Neuronal stem cell (in vitro differentiated cells): ENCODE results near the gene PCDHGA9.

Experiments used
- DNase-seq: peaks from one replicate; pipeline ENCODE4 v3.0.0-alpha.2; 2013; ENCODE audit warnings: low spot score
- H2AFZ ChIP-seq: one replicate; pipeline ENCODE4 v1.6.1; 2013; ENCODE audit warnings: mild to moderate bottlenecking, low read length, inconsistent platforms
- H2AK5ac ChIP-seq: 2 replicates; pipeline ENCODE4 v1.6.1; 2013; ENCODE audit warnings: low read depth, mild to moderate bottlenecking, inconsistent platforms, low read length, moderate library complexity, mixed read lengths
- H2BK120ac ChIP-seq: 2 replicates; pipeline ENCODE4 v1.6.1; 2013; ENCODE audit warnings: low read depth, mild to moderate bottlenecking, inconsistent platforms, low read length, moderate library complexity, mixed read lengths
- H2BK12ac ChIP-seq: one replicate; pipeline ENCODE4 v1.6.1; 2013; ENCODE audit warnings: low read length, inconsistent platforms
- H2BK15ac ChIP-seq: 2 replicates; pipeline ENCODE4 v1.6.1; 2013; ENCODE audit warnings: mild to moderate bottlenecking, low read length, inconsistent platforms, mixed read lengths
- H2BK5ac ChIP-seq: one replicate; pipeline ENCODE4 v1.6.1; 2013; ENCODE audit warnings: inconsistent platforms, mild to moderate bottlenecking, low read length, moderate library complexity
- H3K14ac ChIP-seq: one replicate; pipeline ENCODE4 v1.6.1; 2013; ENCODE audit warnings: low read length, inconsistent platforms
- H3K18ac ChIP-seq: 2 replicates; pipeline ENCODE4 v1.6.1; 2013; ENCODE audit warnings: low read length, inconsistent platforms
- H3K23ac ChIP-seq: 2 replicates; pipeline ENCODE4 v1.6.1; 2013; ENCODE audit warnings: low read depth, mild to moderate bottlenecking, mixed read lengths, low read length, inconsistent platforms; ENCODE audit not compliant: poor library complexity
- H3K27ac ChIP-seq: replicated peaks from 3 replicates; pipeline ENCODE4 v1.5.1; 2013; ENCODE audit warnings: low read length, inconsistent platforms
- H3K27me3 ChIP-seq, 3 experiments: 2 replicates each; pipeline ENCODE4 v1.6.1; 2013; ENCODE audit warnings: low read length in 3 of 3, mild to moderate bottlenecking in 2 of 3, inconsistent platforms in 1 of 3, low read depth in 1 of 3, mixed read lengths in 1 of 3, moderate library complexity in 1 of 3; ENCODE audit not compliant: control insufficient read depth in 3 of 3, insufficient read depth in 3 of 3
- H3K36me3 ChIP-seq, 2 donors: replicated peaks in 1 of 2; 2 replicates each; pipeline ENCODE4 v1.6.1; 2013; ENCODE audit warnings: low read length in 2 of 2; ENCODE audit not compliant: control insufficient read depth in 2 of 2, insufficient read depth in 2 of 2
- H3K4ac ChIP-seq: 2 replicates; pipeline ENCODE4 v1.6.1; 2013; ENCODE audit warnings: inconsistent platforms, mild to moderate bottlenecking, low read length, moderate library complexity
- H3K4me1 ChIP-seq, 2 donors: 1 replicate in 1 of 2; 2 replicates in 1 of 2; pipeline ENCODE4 v1.6.1; 2013; ENCODE audit warnings: low read length in 2 of 2, low read depth in 1 of 2; ENCODE audit not compliant: control insufficient read depth in 2 of 2, insufficient read depth in 1 of 2
- H3K4me2 ChIP-seq: one replicate; pipeline ENCODE4 v1.6.1; 2013; ENCODE audit warnings: mild to moderate bottlenecking, low read length, inconsistent platforms; ENCODE audit not compliant: insufficient read depth, poor library complexity, severe bottlenecking
- H3K4me3 ChIP-seq, 2 donors: 2 replicates each; pipeline ENCODE4 v1.5.1; 2013; ENCODE audit warnings: low read length in 2 of 2, mild to moderate bottlenecking in 2 of 2, inconsistent platforms in 1 of 2, moderate library complexity in 1 of 2
- H3K79me1 ChIP-seq: one replicate; pipeline ENCODE4 v1.6.1; 2013; ENCODE audit warnings: low read depth, mild to moderate bottlenecking, inconsistent platforms, low read length, moderate library complexity
- H3K9ac ChIP-seq: one replicate; pipeline ENCODE4 v1.6.1; 2013; ENCODE audit warnings: mild to moderate bottlenecking, low read depth, low read length, inconsistent platforms; ENCODE audit not compliant: poor library complexity
- H3K9me3 ChIP-seq, 2 donors: replicated peaks in 1 of 2; 2 replicates each; pipeline versions ENCODE3 to v1.6.1; 2013; ENCODE audit warnings: low read length in 2 of 2, mild to moderate bottlenecking in 2 of 2, inconsistent platforms in 1 of 2, low read depth in 1 of 2, mixed read lengths in 1 of 2, moderate library complexity in 1 of 2; ENCODE audit not compliant: control insufficient read depth in 2 of 2, insufficient read depth in 1 of 2
- H4K8ac ChIP-seq: one replicate; pipeline ENCODE4 v1.6.1; 2013; ENCODE audit warnings: low read depth, mild to moderate bottlenecking, inconsistent platforms, low read length, moderate library complexity
- H4K91ac ChIP-seq: one replicate; pipeline ENCODE4 v1.6.1; 2013; ENCODE audit warnings: low read length, low read depth, mild to moderate bottlenecking, inconsistent platforms; ENCODE audit not compliant: poor library complexity
- WGBS, 2 donors: extraction: QIAGEN DNeasy Blood & Tissue Kit; methylation state at CpG; one replicate each; pipeline ENCODE4 v1.1.7; 2013; ENCODE audit warnings: missing lambda C conversion rate in 2 of 2, mixed read lengths in 1 of 2; ENCODE audit not compliant: insufficient read length in 2 of 2, insufficient replicate concordance in 1 of 2; ENCODE audit errors: extremely low coverage in 2 of 2; 5-methylcytosine and 5-hydroxymethylcytosine counted together

The PCDHGA9 gene

GRCh38 chr5:141441571-141442170 lies 39.1 kb downstream of the PCDHGA9 start:
- no peak overlapping the region for H3K4me2 ChIP-seq
- peak overlapping the region in 1 of 2 donors; percentile 56 for H3K4me3 ChIP-seq
- peaks cover 10 to 17% of the 10 kb centered on the region in 2 donors for H3K36me3 ChIP-seq
- H2BK12ac ChIP-seq = no peak overlapping the region
- no peak for DNase-seq
- no peak overlapping the region for H3K14ac ChIP-seq
- H3K79me1 ChIP-seq = peaks cover 5% of the 10 kb centered on the region
- no peak overlapping the region for H2BK5ac ChIP-seq
- no peaks in the 10 kb centered on the region for H3K4me1 ChIP-seq
- H4K8ac ChIP-seq = no peak overlapping the region
- H2BK120ac ChIP-seq = no peak overlapping the region
- no peak overlapping the region for H3K4ac ChIP-seq
- no peak overlapping the region for H2BK15ac ChIP-seq
- peak overlapping the region; percentile 44 for H3K23ac ChIP-seq
- no CpG with 5 or more reads among the region's 50 CpGs for WGBS, 2 donors
- H4K91ac ChIP-seq = no peak overlapping the region
- H3K9me3 ChIP-seq = peaks cover 18 to 34% of the 10 kb centered on the region in 2 donors
- no peak overlapping the region for H2AFZ ChIP-seq
- H3K18ac ChIP-seq = no peak overlapping the region
- H2AK5ac ChIP-seq = no peak overlapping the region
- H3K9ac ChIP-seq = no peak overlapping the region
- H3K27me3 ChIP-seq = no peaks in the 10 kb centered on the region
- no peak overlapping the region for H3K27ac ChIP-seq
